T-helper 9 cell (primary cell): ENCODE data around the gene FBLN1.
"Not testable (repeated sequence)": the region's sequence is repeated elsewhere in the genome, so short reads cannot be mapped to it uniquely, and the experiment has no call there.

Experiments used
- DNase-seq: peaks from one replicate; pipeline ENCODE4 v3.0.0-alpha.2; 2020

The FBLN1 gene

DNA sequence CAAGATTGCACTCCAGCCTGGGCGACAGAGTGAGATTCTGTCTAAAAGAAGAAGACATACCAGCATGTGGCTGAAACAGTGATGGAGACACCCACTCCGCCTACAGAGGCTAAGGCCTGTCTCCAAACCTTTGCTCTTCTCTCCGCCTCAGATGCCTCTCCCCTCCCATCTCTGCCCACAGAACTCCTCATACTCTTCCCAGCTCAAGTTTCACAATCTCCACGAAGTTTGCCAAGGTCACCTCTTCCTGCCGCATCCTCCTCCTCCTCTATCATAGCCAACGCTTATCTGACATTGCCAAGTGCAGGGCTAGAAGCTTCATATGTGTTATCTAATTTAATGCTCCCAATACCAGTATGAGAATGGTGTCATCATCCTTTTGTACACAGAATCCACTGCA is 25.9 kb upstream of the FBLN1 start:
- DNase-seq: no peak

DNA sequence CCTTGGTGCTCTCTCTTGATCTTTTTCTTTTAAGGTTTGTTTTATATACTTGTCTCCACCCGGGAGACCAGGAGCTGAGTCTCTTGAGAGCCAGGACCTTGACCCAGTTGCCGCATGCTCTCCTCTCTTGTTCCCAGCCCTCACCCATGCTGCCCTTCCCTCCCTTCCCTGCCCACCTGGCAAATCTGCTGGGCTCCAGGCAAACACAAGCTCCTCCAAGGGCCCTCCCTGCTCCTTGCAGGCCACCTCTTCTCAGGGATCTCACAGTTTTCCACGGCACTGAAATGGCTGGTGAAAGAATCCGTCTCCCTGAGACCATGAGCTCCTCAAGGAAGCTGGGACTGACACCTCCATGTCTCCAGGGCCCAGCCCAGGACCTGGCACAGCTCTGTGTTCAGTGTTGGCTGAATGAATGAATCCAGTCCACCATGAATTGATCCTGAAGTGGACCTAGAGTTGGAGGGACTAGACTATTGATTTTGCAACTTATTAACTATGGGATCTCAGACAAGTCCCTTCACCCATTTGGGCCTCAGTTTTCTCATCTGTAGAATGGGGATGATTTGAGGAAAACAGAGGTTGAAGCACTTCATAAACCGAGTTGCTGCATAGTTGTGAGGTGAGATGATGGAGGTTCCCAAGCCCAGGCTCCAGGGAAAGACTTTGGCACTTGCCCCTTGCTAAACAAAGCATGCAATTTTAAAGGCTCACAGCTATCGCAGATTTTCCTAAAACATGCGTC is 25.1 kb upstream of the FBLN1 start:
- no peak for DNase-seq

DNA sequence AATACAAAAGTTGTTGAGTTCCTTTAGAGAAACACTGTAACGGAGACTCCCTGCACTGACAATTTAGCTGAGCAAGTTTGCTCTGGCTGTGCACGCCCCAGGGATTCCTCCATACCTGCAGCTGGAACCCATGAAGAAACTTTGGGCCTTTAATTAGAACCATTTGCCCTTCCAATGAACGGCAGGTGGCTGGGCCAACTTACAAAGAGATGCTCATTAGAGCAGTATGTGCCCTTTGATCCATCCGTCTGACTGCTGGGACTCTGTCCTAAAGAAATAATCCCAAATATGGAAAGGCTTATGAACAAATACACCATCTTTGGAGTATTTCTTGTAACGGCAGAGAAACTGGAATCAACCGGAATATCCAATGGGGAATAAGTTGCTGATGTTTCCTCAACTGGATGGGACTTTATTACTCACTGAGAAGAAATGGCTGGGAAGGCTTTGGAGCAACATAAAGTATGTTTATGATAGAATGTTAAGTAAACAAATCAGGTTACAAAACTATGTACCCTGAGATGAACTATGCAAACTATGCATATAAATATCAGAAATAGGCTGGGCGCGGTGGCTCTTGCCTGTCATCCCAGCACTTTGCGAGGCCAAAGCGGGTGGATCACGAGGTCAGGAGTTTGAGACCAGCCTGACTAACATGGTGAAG is 24.4 kb upstream of the FBLN1 start:
- no peak for DNase-seq

DNA sequence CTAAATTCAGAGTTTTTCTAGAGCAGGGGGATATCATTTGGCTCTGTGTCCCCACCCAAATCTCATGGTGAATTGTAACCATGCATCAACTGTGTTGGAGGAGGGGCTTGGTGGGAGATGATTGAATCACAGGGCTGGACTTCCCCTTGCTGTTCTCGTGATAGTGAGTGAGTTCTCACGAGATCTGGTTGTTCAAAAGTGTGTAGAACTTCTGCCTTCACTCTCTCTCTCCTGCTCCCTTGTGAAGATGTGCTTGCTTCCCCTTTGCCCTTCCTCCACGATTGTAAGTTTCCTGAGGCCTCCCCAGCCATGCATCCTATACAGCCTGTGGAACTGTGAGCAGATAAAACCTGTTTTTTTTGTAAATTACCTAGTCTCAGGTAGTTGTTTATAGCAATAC is 22.0 kb upstream of the FBLN1 start:
- DNase-seq: no peak

DNA sequence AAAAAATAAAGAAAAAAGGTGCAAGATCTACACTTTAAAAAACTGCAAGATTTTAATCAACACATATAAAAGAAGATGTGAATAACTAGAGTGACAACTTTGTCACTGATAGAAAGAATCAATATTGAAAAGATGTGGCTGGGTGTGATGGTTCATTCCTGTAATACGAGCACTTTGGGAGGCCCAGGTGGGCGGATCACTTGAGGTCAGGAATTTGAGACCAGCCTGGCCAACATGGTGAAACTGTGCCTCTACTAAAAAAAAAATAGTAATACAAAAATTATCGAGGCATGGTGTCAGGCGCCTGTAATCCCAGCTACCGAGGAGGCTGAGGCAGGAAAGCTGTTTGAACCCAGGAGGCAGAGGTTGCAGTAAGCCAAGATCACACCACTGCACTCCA is 21.0 kb upstream of the FBLN1 start:
- DNase-seq: no peak

DNA sequence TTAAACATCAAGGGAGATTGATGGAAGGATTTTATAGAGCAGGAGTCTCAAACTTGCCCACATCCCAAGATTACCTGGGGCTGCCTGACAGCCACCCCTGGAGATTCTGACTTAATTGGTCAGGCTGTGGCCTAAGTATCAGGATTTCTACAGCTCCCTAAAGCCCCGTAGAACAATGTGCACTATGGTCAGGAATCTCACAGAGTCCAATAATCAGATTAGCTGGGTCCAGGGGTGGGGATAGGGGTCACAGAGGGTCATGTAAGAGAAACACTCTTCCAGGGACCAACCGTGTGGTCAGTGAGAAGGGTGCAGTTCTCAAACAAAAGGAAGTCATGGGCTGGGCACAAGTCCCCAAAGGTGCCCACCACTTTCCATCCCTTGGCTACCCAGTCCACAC is 20.5 kb upstream of the FBLN1 start:
- no peak for DNase-seq

DNA sequence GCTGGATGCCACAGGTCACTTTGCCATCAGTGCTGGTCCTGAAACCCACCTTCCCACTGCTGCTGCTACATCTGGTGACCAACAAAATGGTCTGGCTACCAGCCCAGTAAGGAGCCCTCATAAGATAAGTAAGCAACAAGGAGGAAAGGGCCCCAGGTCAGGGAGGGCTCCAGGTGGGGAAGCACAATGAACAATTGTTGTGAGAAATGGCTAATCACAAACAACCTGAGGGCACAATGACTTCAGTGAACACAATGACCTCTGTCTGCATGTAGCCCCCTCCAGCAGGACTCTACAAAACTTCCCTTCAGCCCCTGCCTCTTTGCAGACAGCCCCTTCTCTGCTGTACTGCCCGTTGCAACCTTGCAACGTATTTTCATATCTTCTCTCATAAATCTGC is 19.4 kb upstream of the FBLN1 start:
- no peak for DNase-seq

DNA sequence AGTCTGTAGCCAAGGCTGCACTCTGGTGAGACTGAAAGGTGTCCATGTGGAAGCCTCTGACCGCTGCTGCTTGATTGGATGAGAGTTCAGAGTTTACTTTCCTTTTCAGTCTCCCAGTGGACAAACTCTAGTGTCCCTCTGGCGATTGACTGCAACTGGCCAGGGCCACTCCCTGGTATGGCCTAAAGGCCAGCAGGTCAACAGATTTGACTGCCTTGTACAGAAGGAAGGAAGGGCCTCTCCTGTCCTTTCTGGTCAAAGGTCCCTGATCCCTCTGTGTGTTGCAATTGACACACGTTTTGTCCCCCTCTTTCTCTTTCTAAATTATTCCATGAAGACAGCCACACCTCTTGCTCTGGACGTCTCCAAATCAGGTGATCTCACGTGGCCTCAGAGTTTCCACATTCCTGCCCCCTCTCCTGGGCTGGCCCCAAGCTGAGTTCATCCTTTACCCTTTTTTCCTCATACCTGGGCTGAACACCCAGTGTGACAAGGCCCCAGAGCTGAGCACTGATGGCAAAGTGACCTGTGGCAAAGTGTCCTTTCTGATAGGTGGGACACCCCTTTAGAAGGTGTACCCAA is 18.7 kb upstream of the FBLN1 start:
- no peak for DNase-seq

DNA sequence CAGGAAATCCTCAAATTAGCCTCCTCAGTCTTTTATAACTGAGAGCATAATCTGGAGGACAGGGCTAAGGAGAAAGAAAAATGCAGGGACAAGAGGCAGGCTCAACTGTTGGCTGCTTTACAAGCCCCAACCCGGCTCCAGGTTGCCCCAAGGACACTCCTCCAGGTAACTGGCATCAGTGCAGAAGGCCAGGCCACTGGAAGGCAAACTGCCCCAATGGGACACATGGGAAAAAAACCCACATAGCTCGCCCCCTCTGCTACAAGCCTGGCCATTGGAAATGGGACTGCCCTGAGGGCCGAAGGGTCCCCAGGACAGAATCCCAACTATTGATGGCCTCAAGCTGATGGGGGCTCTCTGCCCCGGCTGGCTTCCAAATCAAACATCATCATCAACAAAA is 17.9 kb upstream of the FBLN1 start:
- DNase-seq: no peak

DNA sequence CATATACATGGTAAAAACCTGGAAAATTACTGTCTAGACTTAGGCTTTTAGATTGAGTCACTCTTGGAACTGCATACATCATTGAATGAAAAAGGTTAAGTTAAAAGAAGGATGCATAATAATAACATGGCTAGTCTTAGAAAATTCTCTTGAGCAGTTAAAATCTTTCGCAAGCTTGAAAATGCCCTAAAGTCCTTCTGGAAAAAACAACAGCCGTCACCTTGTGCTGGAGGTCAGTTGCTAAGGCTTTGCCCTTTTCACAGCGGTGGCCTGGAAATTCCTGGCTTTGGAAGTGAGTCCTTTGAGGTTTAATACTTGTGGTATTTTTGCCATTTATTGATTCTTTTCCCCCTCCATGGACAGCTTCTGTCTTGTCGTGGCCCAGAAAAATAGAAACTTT is 17.4 kb upstream of the FBLN1 start:
- no peak for DNase-seq

DNA sequence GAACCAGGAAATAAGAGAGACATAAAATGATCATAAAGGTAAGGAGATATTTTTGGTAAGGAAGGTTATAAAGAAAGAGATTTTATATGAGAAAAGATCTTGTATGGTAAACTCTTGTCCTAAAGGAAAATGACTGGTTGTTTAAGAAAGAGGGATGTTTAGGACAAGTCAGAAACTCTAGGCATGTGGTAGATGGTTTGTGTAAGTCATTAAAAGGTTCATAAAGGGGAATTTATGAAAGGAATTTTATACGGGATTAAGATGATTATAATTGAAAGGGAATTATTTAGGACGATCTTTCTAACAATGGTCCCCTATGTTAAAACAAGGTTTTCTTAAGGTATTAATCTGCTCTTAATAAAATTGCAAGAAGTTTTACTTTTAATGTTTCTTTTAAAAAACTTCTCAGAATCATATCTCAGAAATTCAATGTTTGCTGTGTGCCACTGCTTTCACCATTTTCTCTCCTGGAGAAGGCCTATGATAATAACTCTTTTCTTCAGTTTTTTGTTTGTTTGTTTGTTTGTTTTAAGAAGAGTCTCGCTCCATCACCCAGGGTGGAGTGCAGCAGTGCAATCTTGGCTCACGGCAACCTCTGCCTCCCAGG is 13.8 kb upstream of the FBLN1 start:
- no peak for DNase-seq

DNA sequence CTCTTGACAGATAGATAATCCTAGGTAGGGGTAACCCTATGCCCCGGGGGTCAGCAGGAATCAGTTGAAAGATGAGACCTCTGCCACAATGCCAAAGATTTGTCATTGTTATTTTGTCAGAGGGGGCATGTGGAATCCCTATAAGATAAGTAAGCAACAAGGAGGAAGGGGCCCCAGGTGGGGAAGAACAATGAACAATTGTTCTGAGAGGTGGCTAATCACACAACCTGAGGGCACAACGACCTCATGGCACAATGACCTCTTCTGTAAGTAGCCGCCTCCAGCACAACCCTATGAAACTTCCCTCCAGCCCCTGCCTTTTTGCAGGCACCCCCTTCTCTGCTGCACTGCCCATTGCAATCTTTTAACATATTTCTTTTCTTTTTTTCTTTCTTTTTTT is 11.8 kb upstream of the FBLN1 start:
- no peak for DNase-seq

DNA sequence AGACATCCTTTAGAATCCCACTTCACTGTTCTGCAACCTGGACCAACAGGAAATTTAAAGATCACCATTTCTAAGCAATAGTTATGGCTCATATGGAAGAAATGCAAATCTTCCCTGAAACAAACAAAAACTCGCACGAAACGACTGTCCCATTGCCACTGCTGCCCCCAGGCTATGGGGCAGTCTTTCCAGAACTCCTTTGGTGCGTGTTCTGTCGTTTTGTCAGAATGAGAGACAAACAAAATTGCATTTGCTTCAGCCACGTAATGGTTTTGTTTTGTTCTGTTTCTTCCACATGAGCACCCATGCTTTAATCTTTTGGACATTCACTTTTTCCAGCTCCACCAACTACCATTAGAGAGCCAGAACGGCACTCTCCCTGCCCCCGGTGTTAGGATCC is 10.8 kb upstream of the FBLN1 start:
- no peak for DNase-seq

DNA sequence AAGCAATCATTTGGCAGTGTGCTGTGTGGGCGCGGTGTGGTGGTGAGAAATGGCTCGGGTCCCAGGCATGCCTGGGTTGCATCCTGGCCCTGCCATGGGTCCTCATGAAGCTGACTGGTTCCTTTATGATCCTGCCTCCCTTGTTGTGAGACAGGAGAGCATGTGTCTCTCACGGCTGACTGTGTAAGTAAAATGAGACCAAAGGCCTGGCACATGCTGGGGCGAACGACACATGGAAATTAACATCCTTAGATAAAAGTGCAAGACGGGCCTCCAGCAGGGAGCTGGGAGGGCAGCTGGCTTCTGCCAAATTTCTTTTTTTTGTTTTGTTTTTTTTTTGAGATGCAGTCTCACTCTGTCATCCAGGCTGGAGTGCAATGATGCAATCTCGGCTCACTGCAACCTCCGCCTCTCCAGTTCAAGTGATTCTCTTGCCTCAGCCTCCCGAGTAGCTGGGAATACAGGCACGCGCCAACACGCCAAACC is 9.4 kb upstream of the FBLN1 start:
- no peak for DNase-seq

DNA sequence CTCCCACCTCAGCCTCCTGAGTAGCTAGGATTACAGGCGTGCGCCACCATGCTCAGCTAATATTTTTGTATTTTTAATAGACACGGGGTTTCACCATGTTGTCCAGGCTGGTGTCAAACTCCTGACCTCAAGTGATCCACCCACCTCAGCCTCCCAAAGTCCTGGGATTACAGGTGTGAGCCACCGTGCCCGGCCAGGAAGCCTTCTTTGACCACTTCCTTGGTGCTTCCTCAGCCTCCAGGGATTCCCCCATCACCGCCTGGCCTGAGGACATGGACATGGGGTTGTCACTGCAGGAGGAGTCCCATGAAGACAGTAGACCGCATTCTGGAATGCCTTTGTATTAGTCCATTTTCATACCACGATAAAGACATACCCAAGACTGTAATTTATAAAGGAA is 8.4 kb upstream of the FBLN1 start:
- not testable (repeated sequence) for DNase-seq

DNA sequence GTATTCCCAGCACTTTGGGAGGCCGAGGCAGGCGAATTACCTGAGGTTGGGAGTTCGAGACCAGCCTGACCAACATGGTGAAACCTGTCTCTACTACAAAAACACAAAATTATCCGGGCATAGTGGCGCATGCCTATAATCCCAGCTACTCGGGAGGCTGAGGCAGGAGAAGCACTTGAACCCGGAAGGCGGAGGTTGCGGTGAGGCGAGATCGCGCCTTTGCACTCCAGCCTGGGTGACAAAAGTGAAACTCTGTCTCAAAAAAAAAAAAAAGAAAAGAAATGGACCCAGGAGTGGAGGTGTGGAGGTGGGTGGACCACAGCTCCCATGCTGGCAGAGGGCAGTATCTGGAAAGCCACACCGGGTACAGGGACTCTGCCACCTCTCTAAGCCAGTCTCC is 7.1 kb upstream of the FBLN1 start:
- DNase-seq: not testable (repeated sequence)

DNA sequence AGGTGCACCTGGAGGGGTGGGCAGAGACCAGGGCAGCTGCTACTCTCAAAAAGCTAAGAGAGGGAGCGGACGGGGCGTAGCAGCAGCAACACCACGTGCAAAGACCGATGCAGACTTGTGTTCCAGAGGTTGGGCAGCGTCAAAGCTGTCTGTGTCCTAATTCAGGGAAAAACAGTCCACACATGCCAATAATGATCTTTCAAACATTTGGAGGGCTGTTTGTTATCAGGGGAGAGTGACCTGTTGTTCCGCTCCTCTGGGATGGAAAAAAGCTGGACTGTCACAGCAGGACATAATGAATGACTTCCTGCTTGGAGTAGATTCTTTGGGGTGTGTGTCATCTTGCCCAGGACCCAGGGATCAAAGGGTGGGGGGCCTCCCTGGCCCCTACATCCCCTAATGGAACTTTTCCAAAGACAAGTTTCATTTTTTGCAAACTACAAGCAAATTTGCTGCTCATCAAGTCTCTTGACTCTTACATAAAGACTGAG is 6.2 kb upstream of the FBLN1 start:
- DNase-seq: no peak

DNA sequence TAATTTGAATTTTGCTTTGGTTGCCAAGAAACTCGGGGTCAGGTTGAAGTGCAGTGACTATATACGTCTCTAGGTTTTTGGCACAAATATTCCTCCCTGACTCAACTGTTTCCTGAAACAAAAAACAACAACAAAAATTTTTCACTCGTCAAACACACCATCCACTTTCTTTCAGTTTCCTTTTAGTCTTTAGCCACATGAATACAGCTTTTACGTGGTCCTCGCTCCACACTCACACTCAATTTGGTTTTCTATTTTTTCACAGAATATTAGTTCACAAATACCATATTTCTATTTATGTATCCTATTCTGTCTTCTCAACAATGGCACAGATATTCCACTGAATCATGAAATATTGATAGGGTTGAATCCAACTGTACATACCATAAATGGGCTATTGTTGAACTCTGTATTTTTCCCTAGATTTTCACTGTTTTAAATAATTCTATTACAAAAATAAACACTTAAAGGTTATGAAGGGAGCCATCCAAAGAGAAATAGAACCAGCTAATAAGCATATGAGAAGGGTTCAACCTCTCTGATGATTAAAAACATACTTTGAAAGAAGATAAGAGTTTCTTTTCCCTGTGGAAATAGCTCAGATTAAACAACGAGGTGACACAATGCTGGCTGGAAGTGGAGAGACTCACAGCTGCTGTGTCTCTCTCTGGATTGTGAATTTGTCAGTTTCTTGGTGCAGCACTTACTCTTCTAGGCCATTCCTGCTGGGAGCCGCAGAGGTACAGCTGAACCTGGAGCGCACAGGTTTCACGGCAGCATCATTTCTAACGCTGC is 5.1 kb upstream of the FBLN1 start:
- no peak for DNase-seq

DNA sequence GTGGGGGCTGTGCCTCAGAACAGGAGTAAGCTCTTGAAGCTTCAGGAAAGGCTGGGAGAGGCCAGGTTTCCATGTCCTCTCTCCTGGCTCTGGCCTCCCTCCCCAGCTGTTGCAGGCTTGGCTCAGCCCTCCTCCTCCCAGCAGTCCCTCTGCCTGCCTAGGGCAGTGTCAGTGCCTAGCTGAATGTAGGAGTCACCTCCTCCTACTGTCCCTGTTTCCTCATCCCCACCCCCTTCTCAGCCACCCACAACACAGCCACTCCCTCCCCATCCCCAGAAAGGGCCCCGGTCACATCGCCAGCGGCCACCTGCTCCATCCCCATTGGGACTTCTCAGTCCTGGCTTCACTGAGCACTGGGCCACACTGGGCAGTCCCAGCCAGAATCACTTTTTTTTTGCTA is 2.9 kb upstream of the FBLN1 start:
- no peak for DNase-seq

DNA sequence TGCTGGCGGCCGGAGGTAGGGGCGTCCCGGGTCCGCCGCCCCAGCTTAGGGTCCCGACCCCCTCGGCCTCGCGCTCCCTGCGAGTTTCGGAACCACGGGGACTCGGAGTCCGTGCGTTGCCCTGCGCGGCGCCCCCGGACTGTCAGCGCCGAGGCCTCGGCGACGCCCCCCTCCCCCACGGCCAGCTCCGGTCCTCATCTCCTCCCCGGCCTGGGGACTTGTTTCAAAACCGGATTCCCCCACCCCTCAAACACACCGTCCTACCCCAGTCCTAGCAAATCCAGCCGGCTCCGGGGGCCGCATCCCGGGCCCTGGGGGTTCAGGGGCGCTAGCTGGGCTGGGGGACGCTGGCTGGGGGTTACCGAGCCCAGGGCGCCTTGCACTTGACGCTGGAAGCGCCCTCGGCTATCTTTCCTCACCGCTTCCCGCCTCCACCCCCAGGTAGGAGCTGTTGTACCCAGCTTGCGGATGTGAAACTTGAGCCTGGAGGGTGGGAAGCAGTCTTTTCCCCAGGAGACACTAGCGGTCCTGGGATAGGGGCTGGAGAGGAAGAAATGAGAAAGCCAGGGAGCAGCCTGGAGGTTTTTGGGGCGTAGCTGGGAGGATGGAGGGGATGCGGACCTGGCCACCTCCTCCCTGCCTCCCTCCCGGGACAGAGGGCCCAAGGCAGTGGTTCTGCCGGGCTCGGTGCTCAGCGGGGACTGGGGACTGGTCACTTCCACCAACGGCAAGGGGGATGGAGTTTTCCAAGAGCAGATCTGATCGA is 550 bp downstream of the FBLN1 start:
- DNase-seq: no peak

DNA sequence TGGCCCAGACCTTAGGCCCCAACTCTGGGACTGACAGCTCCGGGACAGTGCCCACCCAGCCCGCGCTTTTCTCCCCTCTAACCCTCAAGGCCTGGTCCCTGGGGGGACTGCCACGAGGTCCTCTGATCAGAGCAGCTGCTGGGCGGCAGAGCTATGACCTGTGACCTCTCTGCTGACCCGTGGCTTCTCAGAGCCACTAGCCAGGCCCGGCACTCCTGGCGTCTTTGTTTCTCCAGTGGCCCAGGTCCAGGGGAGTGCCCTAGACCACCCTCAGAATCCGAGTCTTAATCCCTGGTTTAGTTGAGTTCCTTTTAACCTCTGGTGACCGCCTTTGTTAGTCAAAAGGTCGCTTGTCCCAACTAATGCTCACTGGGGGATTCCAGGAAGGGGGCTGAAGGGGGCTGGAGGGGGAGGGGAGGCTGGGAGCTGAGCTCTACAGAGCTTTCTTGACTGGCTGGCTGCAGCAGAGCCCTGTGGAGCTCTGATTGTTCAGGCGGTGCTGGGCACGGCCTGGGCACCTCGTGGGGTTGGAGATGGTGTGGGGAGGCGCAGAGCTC is 1.2 kb downstream of the FBLN1 start:
- DNase-seq: no peak
